ENCODE measurements around the gene PTPRT.

Gene PTPRT

GRCh38 chr20:42598581-42598980, 591.1 kb downstream of the PTPRT start:
- no peak for DNase-seq

GRCh38 chr20:42595625-42596024, 594.1 kb downstream of the PTPRT start:
- DNase-seq, result no peak

GRCh38 chr20:42594659-42595058, 595.0 kb downstream of the PTPRT start:
- no peak for DNase-seq

- no peak for DNase-seq
Measured at GRCh38 chr20:42594011-42594410, 595.7 kb downstream of the PTPRT start.

GRCh38 chr20:42589976-42590639, 599.6 kb downstream of the PTPRT start:
- no peak for DNase-seq

GRCh38 chr20:42588847-42589246, 600.9 kb downstream of the PTPRT start:
- no peak for DNase-seq

- DNase-seq, result no peak
Measured at GRCh38 chr20:42587427-42587826, 602.3 kb downstream of the PTPRT start.

GRCh38 chr20:42581311-42581710, 608.4 kb downstream of the PTPRT start:
- DNase-seq, result no peak

- no peak for DNase-seq
Measured at GRCh38 chr20:42576167-42576566, 613.5 kb downstream of the PTPRT start.

GRCh38 chr20:42572320-42573016, 617.2 kb downstream of the PTPRT start:
- DNase-seq, result no peak

- no peak for DNase-seq
Measured at GRCh38 chr20:42567409-42567808, 622.3 kb downstream of the PTPRT start.

- no peak for DNase-seq
Measured at GRCh38 chr20:42565235-42565995, 624.3 kb downstream of the PTPRT start.

- DNase-seq, result no peak
Measured at GRCh38 chr20:42559665-42560064, 630.0 kb downstream of the PTPRT start.

GRCh38 chr20:42556575-42556974, 633.1 kb downstream of the PTPRT start:
- no peak for DNase-seq

GRCh38 chr20:42553374-42553773, 636.3 kb downstream of the PTPRT start:
- DNase-seq, result no peak

GRCh38 chr20:42549496-42549895, 640.2 kb downstream of the PTPRT start:
- no peak for DNase-seq

GRCh38 chr20:42544926-42545325, 644.8 kb downstream of the PTPRT start:
- no peak for DNase-seq

GRCh38 chr20:42532831-42533230, 656.9 kb downstream of the PTPRT start:
- no peak for DNase-seq

- DNase-seq, result no peak
Measured at GRCh38 chr20:42531508-42531961, 658.2 kb downstream of the PTPRT start.

- no peak for DNase-seq
Measured at GRCh38 chr20:42530855-42531448, 658.8 kb downstream of the PTPRT start.

GRCh38 chr20:42530191-42530590, 659.5 kb downstream of the PTPRT start:
- DNase-seq, result no peak

- no peak for DNase-seq
Measured at GRCh38 chr20:42524058-42524457, 665.6 kb downstream of the PTPRT start.

GRCh38 chr20:42516692-42517091, 673.0 kb downstream of the PTPRT start:
- no peak for DNase-seq
